ENCODE data around the gene MAP4K4. TPM values are rescaled to one million over a fixed set of nuclear protein-coding genes. Genes with fewer than 3 reads are reported as not detected.

The MAP4K4 gene
- total and polyA plus RNA-seq, 2 of the 13 experiments (the other 11 are each of a cell fraction or from before 2014, with no cell fraction given): 105 to 264 TPM

GRCh38 chr2:101763496-101764333, 66.2 kb downstream of the MAP4K4 start (continued):
- TF ChIP-seq ZNF577 (CRISPR knock-in tag; IDR thresholded peaks at IDR 0.05; ENCODE audit: borderline replicate concordance, low read depth) (no peak), MYC (CRISPR knock-in tag; IDR thresholded peaks at IDR 0.05; ENCODE audit: borderline replicate concordance) (0 out of 2 replicates have a peak, but pooled peaks have one; percentile 36), JARID2 (CRISPR knock-in tag; IDR thresholded peaks at IDR 0.05; ENCODE audit: insufficient replicate concordance) (no peak), ZNF841 (CRISPR knock-in tag; IDR thresholded peaks at IDR 0.05; ENCODE audit: borderline replicate concordance) (no peak), STAT6 (CRISPR knock-in tag; IDR thresholded peaks at IDR 0.05; ENCODE audit: borderline replicate concordance) (0 out of 2 replicates have a peak, but pooled peaks have one; percentile 35), ZNF432 (CRISPR knock-in tag; IDR thresholded peaks at IDR 0.05; ENCODE audit: borderline replicate concordance) (no peak), MXD3 (CRISPR knock-in tag; IDR thresholded peaks at IDR 0.05) (no peak), JUN (CRISPR knock-in tag; IDR thresholded peaks at IDR 0.05) (no peak), POLR2AphosphoS5 (IDR thresholded peaks at IDR 0.05; ENCODE audit: low read depth, low read length) (no peak), ZNF329 (CRISPR knock-in tag; IDR thresholded peaks at IDR 0.05; ENCODE audit: low read depth) (no peak), RERE (CRISPR knock-in tag; IDR thresholded peaks at IDR 0.05; ENCODE audit: low read depth) (peak; percentile 93), KDM4B (CRISPR knock-in tag; IDR thresholded peaks at IDR 0.05) (0 out of 2 replicates have a peak, but pooled peaks have one; percentile 23), MED8 (CRISPR knock-in tag; IDR thresholded peaks at IDR 0.05; ENCODE audit: insufficient replicate concordance) (no peak), POLR2A (IDR thresholded peaks at IDR 0.05; ENCODE audit: insufficient read depth in 1 of 2, low read depth in 2 of 2, low read length in 2 of 2) (no peak), PCBP1 (IDR thresholded peaks at IDR 0.05; ENCODE audit: borderline replicate concordance, low read depth, low read length) (no peak)
- TF ChIP-seq, protein P1, sequence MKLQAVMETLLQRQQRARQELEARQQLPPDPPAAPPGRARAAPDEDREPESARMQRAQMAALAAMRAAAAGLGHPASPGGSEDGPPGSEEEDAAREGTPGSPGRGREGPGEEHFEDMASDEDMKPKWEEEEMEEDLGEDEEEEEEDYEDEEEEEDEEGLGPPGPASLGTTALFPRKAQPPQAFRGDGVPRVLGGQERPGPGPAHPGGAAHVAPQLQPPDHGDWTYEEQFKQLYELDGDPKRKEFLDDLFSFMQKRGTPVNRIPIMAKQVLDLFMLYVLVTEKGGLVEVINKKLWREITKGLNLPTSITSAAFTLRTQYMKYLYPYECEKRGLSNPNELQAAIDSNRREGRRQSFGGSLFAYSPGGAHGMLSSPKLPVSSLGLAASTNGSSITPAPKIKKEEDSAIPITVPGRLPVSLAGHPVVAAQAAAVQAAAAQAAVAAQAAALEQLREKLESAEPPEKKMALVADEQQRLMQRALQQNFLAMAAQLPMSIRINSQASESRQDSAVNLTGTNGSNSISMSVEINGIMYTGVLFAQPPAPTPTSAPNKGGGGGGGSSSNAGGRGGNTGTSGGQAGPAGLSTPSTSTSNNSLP (IDR thresholded peaks at IDR 0.05; ENCODE audit: low read depth, low read length): peak; percentile 97
